ENCODE data around the gene RGL4.
"Not testable (repeated sequence)": the region's sequence is repeated elsewhere in the genome, so short reads cannot be mapped to it uniquely, and the experiment has no call there.

The RGL4 gene

GRCh38 chr22:23690713-23691112, at the start of gene RGL4:
Gene RGL4 (plus strand): TSS chr22:23691013. CDS start chr22:23692031, 1,018 bp downstream.
- no peak for DNase-seq (ENCODE audit: low read depth in 2 of 2)

DNA sequence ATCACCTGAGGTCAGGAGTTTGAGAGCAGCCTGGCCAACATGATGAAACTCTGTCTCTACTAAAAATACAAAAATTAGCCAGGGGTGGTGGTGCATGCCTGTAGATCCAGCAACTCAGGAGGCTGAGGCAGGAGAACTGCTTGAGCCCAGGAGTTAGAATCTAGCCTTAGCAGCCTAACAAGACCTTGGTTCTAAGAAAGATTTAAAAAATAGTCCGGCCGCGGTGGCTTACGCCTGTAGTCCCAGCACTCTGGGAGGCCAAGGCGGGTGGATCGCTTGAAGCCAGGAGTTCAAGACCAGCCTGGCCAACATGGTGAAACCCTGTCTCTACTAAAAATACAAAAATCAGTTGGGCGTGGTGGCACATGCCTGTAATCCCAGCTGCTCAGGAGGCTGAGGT, 44.3 kb upstream of the RGL4 start:
- DNase-seq (ENCODE audit: low read depth in 2 of 2): not testable (repeated sequence)

GRCh38 chr22:23649071-23649501, 41.7 kb upstream of the RGL4 start:
- no peak for DNase-seq (ENCODE audit: low read depth in 2 of 2)

- no peak for DNase-seq (ENCODE audit: low read depth in 2 of 2)
Measured at GRCh38 chr22:23651676-23652075, 39.1 kb upstream of the RGL4 start.

DNA sequence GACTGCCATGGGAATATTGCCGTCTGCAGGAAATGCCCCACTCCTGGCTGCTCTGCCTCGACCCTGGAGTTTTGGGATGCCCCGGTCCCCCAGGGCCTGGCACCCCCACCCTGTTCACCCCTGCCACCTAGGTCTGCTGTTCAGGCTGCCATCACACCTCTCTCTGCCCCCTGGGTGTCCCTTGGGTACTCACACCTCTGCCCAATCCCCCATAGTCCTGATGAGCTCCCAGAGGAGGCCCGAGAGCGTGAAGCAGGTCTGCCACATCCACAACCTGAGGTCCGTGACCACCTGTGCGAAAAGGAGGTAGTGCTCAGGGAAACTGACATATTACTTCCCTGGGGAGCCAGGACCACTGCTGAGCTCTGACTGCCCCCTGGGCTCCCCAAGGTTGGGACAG, 38.5 kb upstream of the RGL4 start:
- no peak for DNase-seq (ENCODE audit: low read depth in 2 of 2)

DNA sequence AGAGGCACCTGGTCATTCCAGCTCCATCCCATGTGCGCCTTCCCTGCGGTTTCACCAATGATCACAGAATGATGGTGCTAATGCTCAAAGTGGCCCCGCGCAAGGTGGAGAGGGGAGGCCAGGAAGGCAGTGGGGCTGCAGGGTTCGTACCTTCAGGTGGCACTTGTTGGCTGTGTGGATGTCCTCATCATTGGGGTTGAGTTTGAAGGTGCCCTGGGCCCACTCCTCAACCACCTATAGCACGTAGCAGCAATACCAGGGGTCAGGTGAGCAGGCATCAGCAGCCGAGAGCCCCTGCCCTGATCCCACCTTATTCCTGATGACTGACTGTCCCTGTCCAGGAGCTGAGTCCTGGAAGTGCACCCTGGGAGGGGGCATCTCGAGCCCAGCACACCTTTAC, 38.1 kb upstream of the RGL4 start:
- DNase-seq (ENCODE audit: low read depth in 2 of 2): no peak

DNA sequence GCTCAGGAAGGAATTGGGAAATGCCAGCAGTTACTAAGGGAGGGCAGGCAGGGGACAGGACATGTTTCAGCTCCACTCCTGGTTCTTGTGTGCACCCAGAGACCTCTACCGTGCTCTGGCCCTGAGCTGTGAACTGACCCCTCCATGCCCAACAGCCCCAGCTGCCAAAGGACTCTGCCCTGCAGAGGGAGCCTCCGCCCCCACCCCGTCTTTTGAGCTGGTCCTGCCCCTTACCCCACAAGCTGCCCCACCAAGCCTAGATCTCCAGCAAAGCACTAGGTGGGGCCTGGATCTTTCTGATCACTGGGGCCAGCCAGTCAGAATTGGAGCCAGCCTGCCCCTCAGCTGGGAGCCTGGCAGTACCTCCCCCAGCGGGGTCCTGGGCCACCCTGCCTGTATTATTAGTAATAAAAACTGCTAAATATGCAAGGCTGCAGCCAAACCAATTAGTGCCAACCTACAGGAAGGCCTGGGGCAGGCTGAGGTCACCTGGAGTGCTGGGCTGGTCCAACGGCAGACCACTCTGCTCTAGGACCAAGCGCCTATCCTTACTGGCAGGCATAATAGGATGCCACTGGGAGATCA, 34.8 kb upstream of the RGL4 start:
- DNase-seq (ENCODE audit: low read depth in 2 of 2): no peak

GRCh38 chr22:23657727-23658126, 33.1 kb upstream of the RGL4 start:
- no peak for DNase-seq (ENCODE audit: low read depth in 2 of 2)

- DNase-seq (ENCODE audit: low read depth in 2 of 2): not testable (repeated sequence)
Measured at GRCh38 chr22:23660381-23660780, 30.4 kb upstream of the RGL4 start.

DNA sequence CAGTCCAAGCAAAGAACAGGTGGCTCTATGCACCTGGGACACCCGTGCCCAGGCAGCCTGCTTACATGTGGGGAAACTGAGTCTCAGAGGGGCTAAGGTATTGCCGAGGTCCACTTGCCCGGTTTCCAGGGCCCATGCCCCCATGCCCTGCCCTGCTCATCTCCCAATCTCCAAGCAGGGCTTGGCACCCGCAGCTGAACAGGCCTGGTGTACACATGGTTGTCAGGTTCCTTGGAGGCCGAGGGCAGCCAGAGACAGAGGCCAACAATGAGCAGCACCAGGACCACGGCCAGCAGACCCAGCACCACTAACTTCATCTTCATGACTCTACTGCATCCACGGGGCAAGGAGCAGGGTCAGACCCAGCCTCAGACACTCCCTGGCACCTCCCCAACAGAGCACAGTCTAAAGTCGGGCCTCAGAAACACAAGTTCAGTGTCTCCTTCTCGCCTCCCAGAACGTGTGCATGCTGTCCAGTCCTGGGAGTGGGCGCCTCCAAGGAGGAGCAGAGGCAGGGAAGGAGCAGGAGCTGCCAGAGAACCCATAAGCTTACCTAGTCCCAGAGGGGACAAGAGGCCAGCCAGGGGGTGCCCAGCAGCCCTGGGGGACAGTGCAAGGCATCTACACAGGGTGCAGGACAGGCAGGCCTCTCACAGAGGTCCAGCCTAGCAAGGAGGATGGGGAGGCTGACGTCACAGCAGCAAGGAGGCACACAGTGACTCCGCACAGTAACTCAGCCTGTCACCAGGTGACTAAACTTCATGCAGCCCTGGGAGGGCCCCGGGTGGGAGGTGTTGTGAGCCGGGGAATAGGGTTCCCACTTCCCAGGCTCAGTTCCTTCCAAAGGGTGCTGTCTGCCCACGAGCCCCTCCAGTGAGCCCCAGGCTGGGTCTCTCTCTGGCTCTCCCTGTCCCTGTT, 20.2 kb upstream of the RGL4 start:
- DNase-seq (ENCODE audit: low read depth in 2 of 2): no peak

- not testable (repeated sequence) for DNase-seq (ENCODE audit: low read depth in 2 of 2)
Measured at GRCh38 chr22:23671387-23671786, 19.4 kb upstream of the RGL4 start.

DNA sequence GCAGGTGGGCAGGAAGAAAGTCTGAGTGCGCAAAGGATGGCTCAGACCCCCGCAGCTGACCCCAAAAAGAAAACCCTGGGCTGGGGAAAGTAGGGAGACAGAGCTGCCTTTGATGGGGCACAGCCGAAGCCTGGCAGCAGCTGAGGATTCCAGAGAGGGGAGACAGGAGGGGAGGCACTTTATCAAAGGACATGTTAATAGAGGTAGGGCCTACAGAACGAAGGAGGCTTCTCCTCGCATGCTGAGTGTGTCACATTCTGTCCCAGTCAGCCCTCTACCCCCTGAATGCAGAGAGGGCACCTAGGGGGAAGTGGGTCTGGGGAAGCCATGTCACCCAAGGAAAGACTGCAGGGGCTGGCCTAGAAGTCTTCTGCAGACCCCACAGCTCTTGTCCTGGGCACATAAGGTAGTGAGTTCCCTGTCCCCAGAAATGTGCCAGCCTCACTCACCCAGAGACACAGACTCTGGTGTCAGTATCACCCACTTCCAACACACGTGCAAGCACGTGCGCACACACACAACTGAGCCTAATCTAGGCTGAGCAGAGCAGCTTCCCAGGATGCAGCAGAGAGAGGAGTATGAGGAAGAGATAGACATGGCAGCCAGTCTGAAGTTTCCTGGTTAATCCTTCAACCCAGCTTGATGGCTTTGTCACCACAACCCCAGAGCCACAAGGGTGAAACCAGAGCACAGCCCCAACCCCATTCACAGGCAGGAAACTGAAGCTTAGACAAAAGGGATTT, 18.3 kb upstream of the RGL4 start:
- DNase-seq (ENCODE audit: low read depth in 2 of 2): not testable (repeated sequence)

GRCh38 chr22:23673050-23673620, 17.7 kb upstream of the RGL4 start:
- DNase-seq (ENCODE audit: low read depth in 2 of 2): no peak

GRCh38 chr22:23673826-23674690, 16.8 kb upstream of the RGL4 start:
- no peak for DNase-seq (ENCODE audit: low read depth in 2 of 2)

DNA sequence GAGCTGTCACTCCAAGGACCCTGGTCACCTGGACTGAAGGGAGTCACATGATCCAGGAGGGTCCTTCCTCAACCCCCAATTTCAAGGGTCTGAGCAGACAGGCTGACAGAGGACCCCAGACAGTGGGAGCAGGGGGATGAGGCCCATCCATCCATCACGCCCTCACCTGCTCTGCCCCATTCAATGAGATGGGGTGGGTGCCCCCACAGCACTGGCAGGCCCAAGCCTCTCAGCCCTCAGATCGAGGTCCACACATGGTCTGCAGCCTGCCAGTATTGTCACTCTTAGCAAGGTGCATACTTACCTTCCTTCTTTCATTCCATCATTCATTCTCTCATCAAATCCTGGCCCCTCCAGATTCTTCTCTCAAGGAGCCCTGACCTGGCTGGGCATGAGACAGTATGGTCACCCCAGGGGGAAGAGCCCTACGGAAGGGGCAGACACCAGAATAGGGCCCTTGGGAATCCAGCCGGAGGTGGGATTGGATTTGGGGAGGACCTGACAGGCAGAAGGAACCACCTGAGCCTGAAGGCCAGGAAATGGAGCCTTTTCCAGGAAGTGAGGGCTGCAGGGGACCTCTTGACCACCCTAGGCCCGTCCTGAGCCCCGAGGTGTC, 15.8 kb upstream of the RGL4 start:
- DNase-seq (ENCODE audit: low read depth in 2 of 2): not testable (repeated sequence)

DNA sequence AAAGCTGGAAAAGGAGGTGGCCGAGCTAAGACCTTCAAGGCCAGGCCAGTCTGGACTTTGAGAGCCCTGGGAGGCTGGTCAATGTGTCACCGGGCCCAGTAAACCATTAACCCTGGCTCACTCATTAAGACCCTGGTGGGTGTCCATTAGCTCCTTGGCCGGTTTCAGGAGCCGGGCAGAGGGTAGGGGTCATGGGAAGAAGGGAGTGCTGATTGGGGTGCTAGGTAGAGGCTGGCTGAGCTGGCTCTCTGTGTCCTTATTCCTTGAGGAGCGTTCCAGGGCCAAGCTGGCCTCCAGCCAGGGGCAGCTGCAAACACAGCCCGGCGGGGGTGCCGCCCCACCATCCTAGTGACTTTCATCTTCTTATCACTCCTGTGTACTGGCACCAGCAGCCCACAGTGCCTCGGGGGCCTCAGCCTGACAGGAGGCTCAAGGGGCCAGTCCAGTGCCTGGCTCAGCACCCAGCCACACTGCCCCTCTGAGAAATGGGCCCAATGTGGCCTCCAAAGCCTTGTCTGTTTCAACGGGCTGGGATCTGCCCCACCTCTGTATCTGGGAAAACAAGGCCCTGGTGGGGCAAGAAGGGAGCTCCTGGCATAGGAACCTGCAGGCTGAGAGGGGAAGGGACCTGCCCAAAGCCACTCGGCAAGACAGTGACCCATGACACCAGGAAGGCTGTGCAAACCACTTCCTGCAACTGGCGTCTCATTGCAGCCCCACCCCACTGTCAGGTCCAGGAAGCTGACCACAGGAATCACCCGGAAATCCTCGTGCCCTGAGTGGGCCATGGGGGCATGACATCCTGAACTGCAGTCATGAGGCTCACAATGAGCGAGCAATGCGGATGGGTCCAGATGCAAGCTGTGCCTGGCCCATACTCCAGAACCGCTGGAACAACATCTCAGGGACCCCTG, 15.1 kb upstream of the RGL4 start:
- no peak for DNase-seq (ENCODE audit: low read depth in 2 of 2)

- DNase-seq (ENCODE audit: low read depth in 2 of 2): not testable (repeated sequence)
Measured at GRCh38 chr22:23676841-23677700, 13.7 kb upstream of the RGL4 start.

DNA sequence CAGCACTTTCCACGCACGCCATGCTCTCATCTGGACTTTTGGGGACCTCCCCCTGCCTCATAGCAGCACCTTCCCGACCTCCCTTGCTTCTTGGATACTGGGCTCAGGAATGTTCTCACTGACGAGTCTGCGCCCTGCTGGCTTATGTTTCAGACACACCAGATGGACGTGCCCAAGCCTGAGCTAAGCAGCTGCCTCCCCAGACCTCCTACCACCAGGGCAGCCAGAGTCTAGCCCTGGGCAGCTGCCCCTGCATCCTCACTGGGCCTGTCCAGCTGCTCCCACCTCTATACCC, 13.2 kb upstream of the RGL4 start:
- no peak for DNase-seq (ENCODE audit: low read depth in 2 of 2)

DNA sequence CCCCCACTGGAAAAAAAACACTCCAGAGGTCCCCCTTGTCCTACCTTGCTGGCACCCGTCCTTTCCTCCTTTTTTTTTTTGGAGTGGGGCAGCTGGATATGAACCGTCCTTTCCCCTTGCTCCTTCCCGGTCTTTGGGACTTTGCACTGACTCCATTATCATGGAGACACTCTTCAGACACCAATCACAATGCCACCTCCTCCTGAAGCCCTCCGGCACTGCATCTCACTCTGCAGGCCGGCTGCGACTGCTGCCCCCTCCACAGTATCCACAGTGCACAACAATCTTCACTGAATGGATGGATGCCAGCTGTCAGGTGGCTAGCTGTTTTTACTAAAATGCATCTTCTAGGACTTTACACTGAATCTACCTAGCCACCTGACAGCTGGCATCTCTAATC, 12.7 kb upstream of the RGL4 start:
- DNase-seq (ENCODE audit: low read depth in 2 of 2): no peak

Data from stimulated activated CD4-positive, alpha-beta T cell treated with anti-CD3 and anti-CD28 coated beads, Interleukin-12 subunit alpha, Interleukin-12 subunit beta, amount 100 ng/mL, for 24 hours (primary cell).